ENCODE measurements around the gene DNER.
A peak's percentile ranks its signal among the peaks of the same experiment; 100 is the strongest.
"Not testable (repeated sequence)": the region's sequence is repeated elsewhere in the genome, so short reads cannot be mapped to it uniquely, and the experiment has no call there.

Gene DNER

GRCh38 chr2:229715895-229716507 is 1.6 kb upstream of the DNER start:
- FAIRE-seq: peak; percentile 55

GRCh38 chr2:229714736-229715541 is 584 bp upstream of the DNER start:
- no peak for FAIRE-seq

GRCh38 chr2:229713371-229714079 is 830 bp downstream of the DNER start:
- FAIRE-seq: no peak

- FAIRE-seq: no peak
These were observed 2.2 kb downstream of the DNER start for GRCh38 chr2:229712136-229712535.

- no peak for FAIRE-seq
These were observed 6.0 kb downstream of the DNER start for GRCh38 chr2:229708335-229708734.

GRCh38 chr2:229703909-229704630 is 10.3 kb downstream of the DNER start:
- no peak for FAIRE-seq

- FAIRE-seq: no peak
These were observed 12.6 kb downstream of the DNER start for GRCh38 chr2:229701716-229702115.

- no peak for FAIRE-seq
These were observed 13.3 kb downstream of the DNER start for GRCh38 chr2:229701062-229701461.

- FAIRE-seq: no peak
These were observed 18.4 kb downstream of the DNER start for GRCh38 chr2:229695961-229696360.

GRCh38 chr2:229693845-229694244 is 20.5 kb downstream of the DNER start:
- not testable (repeated sequence) for FAIRE-seq

- FAIRE-seq: no peak
These were observed 22.7 kb downstream of the DNER start for GRCh38 chr2:229691631-229692030.

- FAIRE-seq: no peak
These were observed 25.0 kb downstream of the DNER start for GRCh38 chr2:229689307-229689839.

- FAIRE-seq: no peak
These were observed 26.2 kb downstream of the DNER start for GRCh38 chr2:229688141-229688540.

GRCh38 chr2:229686122-229686919 is 28.0 kb downstream of the DNER start:
- FAIRE-seq: no peak

GRCh38 chr2:229684942-229685562 is 29.3 kb downstream of the DNER start:
- FAIRE-seq: no peak

GRCh38 chr2:229679393-229680125 is 34.8 kb downstream of the DNER start:
- FAIRE-seq: no peak

GRCh38 chr2:229675569-229675968 is 38.8 kb downstream of the DNER start:
- FAIRE-seq: no peak

GRCh38 chr2:229674830-229675530 is 39.4 kb downstream of the DNER start:
- FAIRE-seq: no peak

- FAIRE-seq: no peak
These were observed 40.7 kb downstream of the DNER start for GRCh38 chr2:229673676-229674075.

GRCh38 chr2:229672021-229672420 is 42.3 kb downstream of the DNER start:
- no peak for FAIRE-seq
